GM12892 (cell line): ENCODE results near the gene LIMK2.

Experiments used
- DNase-seq: peaks from one replicate; pipeline ENCODE4 v3.0.0; 2011; ENCODE audit not compliant: insufficient read length
- FAIRE-seq: peaks from 2 replicates; lab custom pipeline; 2011; peaks lifted over from hg19 to GRCh38; lab: Jason Lieb, UNC
- POLR2A ChIP-seq: IDR thresholded peaks from 2 replicates; pipeline ENCODE4 v1.6.1; 2011; ENCODE audit warnings: low read depth, low read length, control low read depth
- POLR2AphosphoS5 ChIP-seq: IDR thresholded peaks from 2 replicates; pipeline ENCODE4 v1.6.1; 2011; ENCODE audit warnings: low read depth, low read length, control low read depth
- TAF1 ChIP-seq: IDR thresholded peaks from 2 replicates; pipeline ENCODE4 v1.6.1; 2011; ENCODE audit warnings: low read depth, mild to moderate bottlenecking, control low read depth, low read length, borderline replicate concordance

LIMK2 gene

GRCh38 chr22:31248965-31249958 lies 37.2 kb downstream of the LIMK2 start:
- no peak for FAIRE-seq

DNA sequence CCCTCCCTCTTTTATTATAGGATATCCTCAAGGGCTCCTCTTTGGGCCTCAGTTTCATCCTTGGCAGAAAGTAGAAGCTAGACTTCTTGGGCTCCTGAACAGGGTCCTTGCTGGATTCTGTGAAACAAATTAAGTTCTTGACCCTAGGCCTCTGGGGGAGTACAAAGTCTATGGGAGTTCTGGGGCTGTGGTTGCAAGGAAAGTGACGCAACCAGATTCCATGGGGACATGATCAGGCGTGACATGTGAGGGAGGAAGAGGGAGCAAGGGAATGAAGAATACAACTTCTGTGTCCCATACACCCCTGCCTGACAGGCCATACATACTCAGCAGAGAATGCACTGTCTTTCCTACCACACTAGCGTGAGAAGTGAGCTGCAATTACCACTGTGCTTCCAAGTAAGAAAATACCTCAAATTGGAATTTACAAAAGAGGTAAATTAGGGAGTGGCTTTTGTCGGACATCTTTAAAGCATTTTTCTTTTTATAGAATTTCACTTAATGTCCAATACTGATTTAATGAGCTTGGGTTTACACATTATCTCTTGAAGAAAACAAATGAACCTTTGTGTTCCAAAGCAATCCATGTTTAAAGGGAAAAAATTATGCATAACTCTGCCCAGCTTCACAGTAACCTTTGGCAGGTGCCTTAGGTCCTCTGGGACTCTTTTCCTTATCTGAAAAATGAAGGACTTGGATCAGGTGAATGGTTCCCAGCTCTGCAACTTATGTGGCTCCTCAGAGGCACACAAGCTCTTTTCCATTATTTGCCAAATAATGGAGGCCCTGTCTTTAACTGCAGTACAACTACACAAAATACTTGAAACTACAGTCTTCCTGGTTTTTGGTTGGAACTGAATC lies 38.9 kb downstream of the LIMK2 start:
- FAIRE-seq: no peak
- TF ChIP-seq POLR2A (no peak), TAF1 (no peak), POLR2AphosphoS5 (no peak)
- DNase-seq: no peak

More at GRCh38 chr22:31248965-31249958, 37.2 kb downstream of the LIMK2 start:
- no peak for DNase-seq
- TF ChIP-seq TAF1 (no peak), POLR2A (no peak), POLR2AphosphoS5 (no peak)

GRCh38 chr22:31253949-31254348 lies 41.9 kb downstream of the LIMK2 start:
- FAIRE-seq (no peak), DNase-seq (no peak)
- TF ChIP-seq POLR2AphosphoS5 (no peak), POLR2A (no peak)

- TF ChIP-seq TAF1 (no peak), POLR2A (no peak), POLR2AphosphoS5 (no peak)
- no peak for FAIRE-seq
- no peak for DNase-seq
These were observed 47.8 kb downstream of the LIMK2 start for GRCh38 chr22:31259798-31260473.

DNA sequence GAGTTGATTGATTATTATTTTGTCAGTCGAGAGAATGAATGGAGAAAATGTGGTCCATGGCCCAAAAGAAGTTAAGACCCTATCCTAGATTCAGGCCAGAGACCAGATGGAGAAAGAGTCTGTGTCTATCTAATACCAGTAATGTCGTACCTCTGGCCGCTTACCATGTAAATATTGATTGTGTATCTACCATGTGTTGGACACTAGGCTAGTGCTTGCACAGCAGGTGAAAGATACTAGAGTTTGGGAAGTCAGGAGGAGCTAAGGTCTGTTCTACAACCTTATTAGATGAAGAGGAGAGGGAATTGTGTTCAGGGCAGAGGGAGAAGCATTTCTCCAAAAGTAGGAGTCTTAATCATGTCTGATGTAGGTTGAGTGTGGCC lies 48.4 kb downstream of the LIMK2 start:
- FAIRE-seq (no peak), DNase-seq (no peak)
- no peak for TF ChIP-seq POLR2A
- no peak for TF ChIP-seq TAF1
- no peak for TF ChIP-seq POLR2AphosphoS5

DNA sequence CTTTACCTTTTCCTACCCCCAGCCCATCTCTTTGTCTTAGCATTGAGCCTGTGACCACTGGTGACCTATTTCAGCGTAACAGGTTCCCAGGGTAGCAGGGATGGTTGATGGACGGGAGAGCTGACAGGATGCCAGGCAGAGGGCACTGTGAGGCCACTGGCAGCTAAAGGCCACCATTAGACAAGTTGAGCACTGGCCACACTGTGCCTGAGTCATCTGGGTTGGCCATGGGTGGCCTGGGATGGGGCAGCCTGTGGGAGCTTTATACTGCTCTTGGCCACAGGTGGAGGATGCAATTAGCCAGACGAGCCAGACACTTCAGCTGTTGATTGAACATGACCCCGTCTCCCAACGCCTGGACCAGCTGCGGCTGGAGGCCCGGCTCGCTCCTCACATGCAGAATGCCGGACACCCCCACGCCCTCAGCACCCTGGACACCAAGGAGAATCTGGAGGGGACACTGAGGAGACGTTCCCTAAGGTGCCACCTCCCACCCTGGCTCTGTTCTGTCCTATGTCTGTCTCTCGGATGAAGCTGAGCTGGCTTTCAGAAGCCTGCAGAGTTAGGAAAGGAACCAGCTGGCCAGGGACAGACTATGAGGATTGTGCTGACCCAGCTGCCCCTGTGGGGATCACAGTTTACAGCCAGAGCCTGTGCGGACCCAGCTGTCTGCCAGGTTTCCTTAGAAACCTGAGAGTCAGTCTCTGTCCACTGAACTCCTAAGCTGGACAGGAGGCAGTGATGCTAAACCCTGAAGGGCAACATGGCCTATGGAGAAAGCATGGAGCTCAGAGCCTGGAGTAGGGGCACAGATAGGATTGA lies 50.4 kb downstream of the LIMK2 start:
- TF ChIP-seq POLR2A: no peak
- TF ChIP-seq TAF1: no peak
- no peak for TF ChIP-seq POLR2AphosphoS5
- FAIRE-seq: no peak
- no peak for DNase-seq

GRCh38 chr22:31263896-31264640 lies 52.0 kb downstream of the LIMK2 start:
- TF ChIP-seq POLR2AphosphoS5 (no peak), TAF1 (no peak), POLR2A (no peak)
- DNase-seq (no peak), FAIRE-seq (no peak)

- TF ChIP-seq POLR2A (no peak), POLR2AphosphoS5 (no peak), TAF1 (no peak)
- no peak for FAIRE-seq
These were observed 56.2 kb downstream of the LIMK2 start for GRCh38 chr22:31268281-31268680.

DNA sequence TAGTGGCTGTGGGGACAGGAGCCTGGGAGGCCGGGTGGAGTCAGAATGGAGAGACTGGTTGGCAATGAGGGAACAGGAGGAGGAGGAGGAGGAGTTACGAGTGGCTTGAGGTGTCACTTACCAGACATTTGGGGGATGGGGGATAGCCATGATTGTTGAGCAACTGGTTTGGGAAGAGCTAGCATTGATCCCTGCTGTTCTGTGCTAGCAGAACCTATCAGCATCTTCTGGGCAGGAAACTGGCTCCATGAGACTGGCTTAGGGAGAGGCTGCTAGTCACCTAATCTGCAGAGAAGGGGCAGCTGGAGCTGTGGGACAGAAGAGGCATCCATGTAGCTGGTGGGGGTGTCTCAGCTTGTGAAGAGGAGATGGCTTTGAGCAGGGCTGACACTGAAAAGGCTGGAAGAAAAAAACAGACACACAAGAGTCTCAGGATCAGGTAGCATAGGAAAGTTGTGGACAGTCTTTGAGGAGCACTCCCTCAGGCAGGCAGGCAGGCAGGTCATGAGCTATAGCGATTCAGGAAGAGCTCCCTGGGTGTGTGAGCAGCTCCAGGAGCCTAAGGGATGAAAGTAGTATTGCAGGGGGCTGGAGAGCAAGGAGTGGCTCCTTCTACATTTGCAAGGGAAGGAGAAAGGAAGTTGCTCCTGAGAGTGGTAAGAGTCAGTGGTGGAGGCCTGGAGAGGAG lies 57.9 kb downstream of the LIMK2 start:
- TF ChIP-seq TAF1 (no peak), POLR2A (no peak), POLR2AphosphoS5 (no peak)

More at GRCh38 chr22:31268281-31268680, 56.2 kb downstream of the LIMK2 start:
- no peak for DNase-seq

DNA sequence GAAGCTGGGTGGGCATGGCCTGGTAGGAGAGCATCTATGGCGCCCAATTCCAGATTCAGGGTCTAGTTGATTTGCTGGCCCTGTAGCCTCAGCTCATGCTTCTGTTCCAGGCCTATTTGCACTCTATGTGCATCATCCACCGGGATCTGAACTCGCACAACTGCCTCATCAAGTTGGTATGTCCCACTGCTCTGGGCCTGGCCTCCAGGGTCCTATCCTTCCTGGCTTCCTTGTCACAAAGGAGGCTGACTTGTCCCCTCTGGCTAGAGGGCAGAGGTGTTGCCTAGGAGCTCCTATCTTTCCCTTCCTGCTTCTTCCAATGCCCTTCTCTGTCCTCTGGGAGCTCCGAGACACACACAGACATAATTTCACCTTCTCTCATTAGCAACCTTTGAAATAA lies 58.9 kb downstream of the LIMK2 start:
- FAIRE-seq (no peak), DNase-seq (no peak)
- TF ChIP-seq POLR2AphosphoS5: no peak
- TF ChIP-seq TAF1: no peak
- no peak for TF ChIP-seq POLR2A

More for the DNA sequence above, 57.9 kb downstream of the LIMK2 start:
- DNase-seq (no peak), FAIRE-seq (no peak)
